Esophagus squamous epithelium (tissue), 5 donors: ENCODE data around the gene PLA2G7. TPM values are rescaled to one million over a fixed set of nuclear protein-coding genes. Genes with fewer than 3 reads are reported as not detected.

Experiments used
- DNase-seq: peaks from one replicate; lab custom pipeline; 2025; lab: John Stamatoyannopoulos, UW
- H3K27ac ChIP-seq, 4 donors: fragments of 200-600 bp; sonication (generic); one replicate each; pipeline ENCODE4 v1.5.1; 2016 to 2019; ENCODE audit warnings: mild to moderate bottlenecking in 1 of 4
- H3K27me3 ChIP-seq, 4 donors: fragments of 200-600 bp; sonication (generic); 1 replicate in 3 of 4; 2 replicates in 1 of 4; pipeline versions ENCODE4 v1.5.1 to v1.6.0; 2017 to 2021; ENCODE audit warnings: antibody characterized with exemption in 1 of 4
- H3K36me3 ChIP-seq, 3 donors: fragments of 200-600 bp; sonication (generic); one replicate each; pipeline ENCODE4 v1.5.1; 2016 to 2019
- H3K4me1 ChIP-seq, 3 donors: fragments of 200-600 bp; sonication (generic); one replicate each; pipeline ENCODE4 v1.5.1; 2017 to 2019
- H3K4me3 ChIP-seq, 4 donors: fragments of 200-600 bp; sonication (generic); 1 replicate in 3 of 4; 2 replicates in 1 of 4; pipeline ENCODE4 v1.5.1; 2016 to 2019; ENCODE audit warnings: mild to moderate bottlenecking in 2 of 4, moderate library complexity in 1 of 4
- H3K9me3 ChIP-seq, 3 donors: fragments of 200-600 bp; sonication (generic); one replicate each; pipeline ENCODE4 v1.5.1; 2016 to 2019
- CTCF ChIP-seq, 6 experiments: fragments of 450-650 bp in 4 of 6; fragments of 200-600 bp in 2 of 6; sonication (generic) in 2 of 6; IDR thresholded peaks; one replicate each; pipeline ENCODE4 v1.5.1; 2016 to 2019; ENCODE audit warnings: antibody characterized with exemption in 6 of 6, mild to moderate bottlenecking in 4 of 6, moderate library complexity in 4 of 6
- POLR2A ChIP-seq, 4 donors: fragments of 450-650 bp; IDR thresholded peaks; one replicate each; pipeline ENCODE4 v1.6.1; 2017; ENCODE audit warnings: antibody characterized with exemption in 4 of 4, mild to moderate bottlenecking in 4 of 4, moderate library complexity in 3 of 4
- WGBS, 2 donors: methylation state at CpG; one replicate each; pipeline ENCODE4 v1.1.5; 2018; 5-methylcytosine and 5-hydroxymethylcytosine counted together
- intact Hi-C: fragments of 100-400 bp; cut with DNase I; formaldehyde crosslinking; loops from one replicate; pipeline ENCODE4 v1.15.0; 2022
- total RNA-seq, 4 donors: library from RNA; depleted of rRNA; stranded (reverse); fragments of >200 nt; gene quantifications; one replicate each; pipeline ENCODE4 v1.1.0, GENCODE V29; 2016
- donor health status: DM: yes; HTN: yes; CAD: no.

PLA2G7 gene
- total RNA-seq, 4 donors from 2014 or later: 0.19 to 0.44 TPM; not detected in 2

DNA sequence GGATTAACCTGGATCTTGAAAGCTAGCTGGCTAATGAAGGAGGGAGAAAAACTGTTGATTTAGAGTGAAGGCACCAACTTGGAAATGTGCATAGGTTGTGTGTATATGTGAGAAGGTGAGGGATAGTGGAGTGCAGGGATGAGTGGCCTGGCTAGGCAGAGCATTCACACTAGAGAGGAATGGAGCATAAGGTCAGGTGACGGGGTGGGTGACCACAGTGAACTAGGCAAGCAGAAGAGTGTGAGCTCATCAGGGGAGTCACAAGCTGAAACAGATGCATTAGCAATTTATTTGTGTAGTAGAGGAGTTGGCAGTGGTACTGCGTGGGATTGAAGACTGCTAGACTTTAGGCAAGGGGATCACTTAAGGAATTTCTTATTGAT, 22.0 kb upstream of the PLA2G7 start:
- H3K27ac ChIP-seq: no peak overlapping the region
- H3K4me1 ChIP-seq: no peaks in the 10 kb centered on the region
- WGBS, 2 donors: 56 to 77% methylated on average over 2 of the region's 2 CpGs
- H3K36me3 ChIP-seq: no peaks in the 10 kb centered on the region
- TF ChIP-seq POLR2A (IDR thresholded peaks at IDR 0.05): no peak
- TF ChIP-seq CTCF (IDR thresholded peaks at IDR 0.05): no peak
- no peak overlapping the region for H3K4me3 ChIP-seq
- intact Hi-C loops: no loop called here
- DNase-seq: no peak
- H3K27me3 ChIP-seq: peaks cover 0 to 15% (median 0%) of the 10 kb centered on the region in 4 donors
- H3K9me3 ChIP-seq: no peaks in the 10 kb centered on the region

- H3K4me1 ChIP-seq: no peaks in the 10 kb centered on the region
- DNase-seq: no peak
- intact Hi-C loops: no loop called here
- no peak overlapping the region for H3K4me3 ChIP-seq
- peaks cover 0 to 15% (median 0%) of the 10 kb centered on the region in 4 donors for H3K27me3 ChIP-seq
- WGBS, 2 donors: 50 to 51% methylated on average over 7 of the region's 7 CpGs
- H3K9me3 ChIP-seq: no peaks in the 10 kb centered on the region
- H3K36me3 ChIP-seq: no peaks in the 10 kb centered on the region
- TF ChIP-seq POLR2A (IDR thresholded peaks at IDR 0.05): no peak
- no peak for TF ChIP-seq CTCF (IDR thresholded peaks at IDR 0.05)
- no peak overlapping the region for H3K27ac ChIP-seq
Measured at GRCh38 chr6:46756469-46757213, 21.5 kb upstream of the PLA2G7 start.

DNA sequence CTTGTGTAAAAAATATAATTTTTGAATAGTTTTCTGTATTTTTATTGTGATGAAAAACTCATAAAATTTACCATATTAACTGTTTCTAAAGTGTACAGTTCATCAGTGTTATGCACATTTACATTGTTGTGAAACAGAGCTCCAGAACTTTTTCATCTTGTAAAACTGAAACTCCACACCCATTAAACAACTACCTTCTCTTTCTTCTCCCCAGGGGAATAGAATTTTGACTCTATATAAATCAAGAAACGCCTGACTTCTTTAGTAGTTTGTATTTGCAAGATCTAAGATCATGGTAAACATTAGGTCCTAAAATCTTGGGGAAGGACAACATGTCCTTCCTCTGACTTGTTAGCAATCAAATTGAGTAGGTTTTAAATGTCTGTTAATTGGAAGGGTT, 20.7 kb upstream of the PLA2G7 start:
- 6 to 26% methylated on average over 1 of the region's 1 CpG for WGBS, 2 donors
- no peak for DNase-seq
- intact Hi-C loops: no loop called here
- no peaks in the 10 kb centered on the region for H3K4me1 ChIP-seq
- peaks cover 0 to 15% (median 0%) of the 10 kb centered on the region in 4 donors for H3K27me3 ChIP-seq
- no peaks in the 10 kb centered on the region for H3K9me3 ChIP-seq
- TF ChIP-seq POLR2A (IDR thresholded peaks at IDR 0.05) (no peak), CTCF (IDR thresholded peaks at IDR 0.05) (no peak)
- H3K36me3 ChIP-seq: no peaks in the 10 kb centered on the region
- no peak overlapping the region for H3K4me3 ChIP-seq
- H3K27ac ChIP-seq: no peak overlapping the region

GRCh38 chr6:46751658-46752057, 16.5 kb upstream of the PLA2G7 start:
- H3K27ac ChIP-seq: no peak overlapping the region
- H3K27me3 ChIP-seq: peaks cover 0 to 11% (median 0%) of the 10 kb centered on the region in 4 donors
- no peaks in the 10 kb centered on the region for H3K36me3 ChIP-seq
- WGBS, 2 donors: 78 to 82% methylated on average over 3 of the region's 3 CpGs
- H3K9me3 ChIP-seq: no peaks in the 10 kb centered on the region
- no peaks in the 10 kb centered on the region for H3K4me1 ChIP-seq
- intact Hi-C loops: no loop called here
- TF ChIP-seq POLR2A (IDR thresholded peaks at IDR 0.05) (no peak), CTCF (IDR thresholded peaks at IDR 0.05) (no peak)
- no peak overlapping the region for H3K4me3 ChIP-seq
- no peak for DNase-seq

DNA sequence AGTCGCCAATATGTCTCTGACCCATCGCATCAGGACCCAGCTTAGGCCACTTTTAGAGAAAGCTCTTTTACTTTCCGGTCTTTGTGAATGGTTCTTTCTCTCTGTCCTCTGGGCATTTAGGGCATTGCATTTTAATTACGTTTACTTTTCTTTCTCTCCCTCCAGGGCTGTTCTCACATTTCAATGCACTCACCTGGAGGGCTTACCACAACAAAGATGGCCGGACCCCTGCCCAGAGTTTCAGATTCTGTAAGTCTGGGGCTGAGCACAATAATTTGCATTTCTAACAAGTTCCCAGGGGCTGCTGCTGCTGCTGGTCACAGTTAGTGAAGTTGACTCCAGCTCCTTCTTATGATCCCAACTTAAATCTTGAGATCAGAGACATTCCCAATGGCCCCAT, 14.6 kb upstream of the PLA2G7 start:
- intact Hi-C loops: no loop called here
- Histone ChIP-seq H3K4me1 (no peaks in the 10 kb centered on the region), H3K27me3 (peaks cover 0 to 4% (median 0%) of the 10 kb centered on the region in 4 donors), H3K4me3 (no peak overlapping the region), H3K9me3 (no peaks in the 10 kb centered on the region), H3K27ac (no peak overlapping the region), H3K36me3 (no peaks in the 10 kb centered on the region)
- WGBS, 2 donors: 65 to 76% methylated on average over 5 of the region's 5 CpGs
- TF ChIP-seq CTCF (IDR thresholded peaks at IDR 0.05) (no peak), POLR2A (IDR thresholded peaks at IDR 0.05) (no peak)
- no peak for DNase-seq
